ENCODE measurements around the gene OR4K14. TPM values are rescaled to one million over a fixed set of nuclear protein-coding genes. Genes with fewer than 3 reads are reported as not detected.
"Not testable (repeated sequence)": the region's sequence is repeated elsewhere in the genome, so short reads cannot be mapped to it uniquely, and the experiment has no call there.

OR4K14 gene
- total RNA-seq, 1 donor from 2014 or later = not detected

GRCh38 chr14:19969735-19970134 is 49.4 kb downstream of the OR4K14 start:
- H3K4me1 Mint-ChIP-seq (ENCODE audit: low read depth); H3K4me3 Mint-ChIP-seq (ENCODE audit: low read depth); DNase-seq (ENCODE audit: low spot score); H3K27me3 Mint-ChIP-seq (ENCODE audit: low read depth); H3K36me3 Mint-ChIP-seq (ENCODE audit: low read depth); H3K27ac Mint-ChIP-seq; H3K9me3 Mint-ChIP-seq; intact Hi-C loops (cut with micrococcal nuclease): not testable (repeated sequence)

Other genes starting within 250 kb of the OR4K14 start
- gene OR4M1, start 245.8 kb downstream of the OR4K14 start, total RNA-seq = not detected in 2 replicates
- gene OR4N2, start 215.5 kb downstream of the OR4K14 start, total RNA-seq = not detected in 2 replicates
- gene OR4K2, start 144.2 kb downstream of the OR4K14 start, total RNA-seq = not detected in 2 replicates
- not detected in 2 replicates for gene OR4K5, start 98.7 kb downstream of the OR4K14 start, total RNA-seq
- not detected in 2 replicates for gene OR4K1, start 88.4 kb downstream of the OR4K14 start, total RNA-seq
- gene OR4K15, start 43.7 kb downstream of the OR4K14 start, total RNA-seq = not detected in 2 replicates
- not detected in 2 replicates for gene OR4Q2, start 17.1 kb downstream of the OR4K14 start, total RNA-seq
- gene OR4K13, start 16.7 kb upstream of the OR4K14 start, total RNA-seq = not detected in 2 replicates
- not detected in 2 replicates for gene OR4L1, start 40.7 kb upstream of the OR4K14 start, total RNA-seq
- not detected in 2 replicates for gene OR4K17, start 91.4 kb upstream of the OR4K14 start, total RNA-seq
- not detected in 2 replicates for gene OR4N5, start 119.5 kb upstream of the OR4K14 start, total RNA-seq
- gene OR11G2, start 171.6 kb upstream of the OR4K14 start, total RNA-seq = not detected in 2 replicates
- not detected in 2 replicates for gene OR11H6, start 204.4 kb upstream of the OR4K14 start, total RNA-seq
- gene OR11H7, start 209.7 kb upstream of the OR4K14 start, total RNA-seq = not detected in 2 replicates
- not detected in 2 replicates for gene OR11H4, start 220.0 kb upstream of the OR4K14 start, total RNA-seq